Activated T-cell treated with anti-CD3 and anti-CD28 coated beads, Interleukin-2, amount 50 U/mL, for 1 hour (primary cell): Measurements from ENCODE around the gene CAPN11.
"Not testable (repeated sequence)": the region's sequence is repeated elsewhere in the genome, so short reads cannot be mapped to it uniquely, and the experiment has no call there.

ENCODE experiments used
- DNase-seq: peaks from one replicate; pipeline ENCODE4 v3.0.0-alpha.2; 2020

The CAPN11 gene

DNA sequence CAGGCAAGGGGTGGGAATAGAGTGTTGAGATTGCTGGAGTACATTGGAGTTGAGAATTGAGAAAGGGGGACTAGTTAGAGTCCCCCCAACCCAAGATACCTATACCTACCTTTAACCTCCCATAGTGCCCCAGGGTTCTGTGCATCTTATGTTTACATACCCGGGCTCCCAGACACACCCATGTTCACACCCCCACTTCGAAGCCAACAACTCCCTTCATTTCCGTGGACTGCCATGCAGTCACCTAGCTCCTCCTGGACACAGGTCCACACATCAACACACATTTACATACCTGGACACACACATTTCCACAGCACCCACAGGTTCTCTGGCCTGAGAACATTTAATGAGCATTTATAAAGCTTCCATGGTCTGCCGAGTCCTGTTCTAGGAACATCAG lies 26.1 kb upstream of the CAPN11 start:
- no peak for DNase-seq

DNA sequence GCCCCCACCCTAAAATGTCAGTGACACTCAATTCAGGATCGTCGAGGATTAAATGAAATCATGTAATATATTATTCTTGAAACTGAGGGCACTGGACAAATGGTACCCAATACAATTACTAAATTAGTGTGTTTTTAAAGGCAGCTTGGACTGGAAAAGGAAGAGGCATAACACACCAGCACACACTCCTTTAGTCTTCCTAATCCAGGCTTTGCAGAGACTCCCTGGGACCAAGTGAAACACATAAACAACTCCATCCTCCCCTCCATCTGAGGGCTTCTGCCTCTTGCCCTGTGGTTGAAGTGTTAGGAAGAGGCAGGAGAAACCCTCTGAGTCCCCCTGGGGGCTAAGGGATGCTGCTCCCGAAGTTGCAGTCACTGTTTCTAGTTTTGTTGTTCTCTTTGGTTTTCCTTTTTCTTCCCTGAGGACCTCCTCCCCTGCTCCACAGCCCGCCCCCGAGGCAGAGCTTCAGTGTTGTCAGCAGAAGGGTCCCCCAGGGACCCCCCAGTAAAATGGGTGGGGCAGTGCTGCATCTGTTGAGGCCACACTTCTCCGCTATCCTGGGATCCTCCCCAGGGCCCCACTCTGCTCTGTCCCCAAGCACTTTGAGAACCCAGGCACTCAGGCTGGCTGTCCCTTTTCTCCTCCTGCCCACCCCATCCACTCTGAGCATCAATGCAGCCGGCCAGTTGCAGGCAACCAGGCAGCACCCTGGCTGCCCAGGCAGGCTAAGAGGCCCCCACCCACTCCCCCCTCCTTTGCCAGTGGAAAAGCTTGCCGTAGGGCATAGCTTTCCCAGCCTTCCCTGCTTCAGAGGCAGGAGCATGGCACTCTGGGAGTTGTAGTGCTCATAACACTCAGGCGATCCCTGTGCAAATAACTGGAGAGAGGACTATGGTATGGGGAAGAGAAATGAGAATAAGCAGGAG lies 25.4 kb upstream of the CAPN11 start:
- no peak for DNase-seq

DNA sequence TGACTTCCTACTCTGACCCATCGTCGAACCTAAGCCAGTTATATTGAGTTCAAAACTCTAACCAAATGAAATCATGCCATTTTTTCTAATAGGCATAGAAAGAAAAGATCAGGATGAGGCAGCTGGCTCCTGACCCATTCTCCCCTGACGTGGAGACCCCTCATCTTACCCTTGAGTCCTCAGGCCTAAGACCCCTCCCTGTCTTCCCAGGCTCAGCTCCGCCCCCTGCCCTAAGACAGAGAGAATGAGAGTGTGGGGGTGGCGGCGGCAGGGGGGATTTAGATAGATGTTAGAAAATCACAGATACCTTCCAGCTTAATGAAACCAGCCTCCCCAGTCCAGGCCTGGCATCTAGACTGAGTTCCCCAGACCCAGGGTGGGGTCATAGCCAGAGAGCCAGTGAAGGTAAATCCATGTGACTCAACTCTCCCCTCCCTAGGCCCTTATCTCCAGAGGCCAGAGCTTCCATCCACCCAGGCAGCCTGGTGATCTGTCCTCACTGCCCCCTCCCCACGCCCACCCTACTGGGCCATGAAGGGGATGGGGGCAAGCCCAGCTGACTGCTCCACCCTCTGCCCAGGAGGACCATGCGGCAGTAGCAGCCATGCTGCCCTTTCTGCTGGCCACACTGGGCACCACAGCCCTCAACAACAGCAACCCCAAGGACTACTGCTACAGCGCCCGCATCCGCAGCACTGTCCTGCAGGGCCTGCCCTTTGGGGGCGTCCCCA lies 24.5 kb upstream of the CAPN11 start:
- DNase-seq: no peak

DNA sequence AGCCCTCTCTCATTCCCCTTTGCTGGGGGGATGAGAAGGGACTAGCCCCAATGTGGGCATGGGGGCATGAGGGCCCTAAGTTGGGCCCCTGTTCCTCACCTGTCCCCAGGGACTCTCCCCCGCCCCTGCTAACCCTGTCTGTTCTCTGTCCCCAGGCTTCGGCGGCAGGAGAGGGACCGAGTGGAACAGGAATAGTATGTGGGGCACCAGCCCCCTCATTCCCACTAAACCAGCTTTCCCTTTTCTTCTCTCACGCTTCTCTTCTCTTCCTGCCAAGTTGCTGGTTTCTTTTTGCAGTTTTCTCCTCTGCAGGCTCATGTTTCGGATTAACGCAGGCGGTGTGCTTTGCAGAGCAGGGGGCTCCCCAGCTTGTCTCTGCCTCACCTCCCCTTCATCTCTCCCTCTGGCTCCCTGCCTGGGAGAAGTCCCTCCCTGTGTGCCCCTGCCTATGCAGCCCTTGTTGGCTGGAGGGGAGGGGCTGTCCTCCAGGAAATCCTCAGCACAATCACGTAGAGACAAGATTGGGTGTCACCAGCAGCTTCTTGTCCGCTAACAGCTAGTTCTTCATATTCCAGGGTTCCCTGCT lies 23.4 kb upstream of the CAPN11 start:
- DNase-seq: no peak

DNA sequence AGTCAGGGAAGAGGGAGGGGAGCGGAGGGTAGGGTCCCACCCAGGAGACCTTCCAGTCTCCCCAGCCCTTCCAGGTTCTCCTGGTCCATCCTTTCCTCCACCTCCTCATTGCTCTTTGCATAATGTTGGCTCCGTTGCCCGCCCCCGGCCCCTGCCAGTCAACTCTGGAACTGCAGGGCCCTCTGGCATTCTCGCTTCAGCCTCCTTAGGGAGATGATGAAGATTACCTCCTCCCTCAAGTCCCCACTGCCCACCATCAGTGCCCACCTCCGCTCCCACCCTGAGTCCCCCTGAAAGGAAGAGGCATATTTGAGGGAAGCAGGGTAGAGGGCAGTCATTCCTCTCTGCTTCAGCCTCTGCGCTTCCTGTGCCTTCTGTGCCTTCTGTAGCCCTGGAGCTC lies 22.7 kb upstream of the CAPN11 start:
- DNase-seq: no peak

DNA sequence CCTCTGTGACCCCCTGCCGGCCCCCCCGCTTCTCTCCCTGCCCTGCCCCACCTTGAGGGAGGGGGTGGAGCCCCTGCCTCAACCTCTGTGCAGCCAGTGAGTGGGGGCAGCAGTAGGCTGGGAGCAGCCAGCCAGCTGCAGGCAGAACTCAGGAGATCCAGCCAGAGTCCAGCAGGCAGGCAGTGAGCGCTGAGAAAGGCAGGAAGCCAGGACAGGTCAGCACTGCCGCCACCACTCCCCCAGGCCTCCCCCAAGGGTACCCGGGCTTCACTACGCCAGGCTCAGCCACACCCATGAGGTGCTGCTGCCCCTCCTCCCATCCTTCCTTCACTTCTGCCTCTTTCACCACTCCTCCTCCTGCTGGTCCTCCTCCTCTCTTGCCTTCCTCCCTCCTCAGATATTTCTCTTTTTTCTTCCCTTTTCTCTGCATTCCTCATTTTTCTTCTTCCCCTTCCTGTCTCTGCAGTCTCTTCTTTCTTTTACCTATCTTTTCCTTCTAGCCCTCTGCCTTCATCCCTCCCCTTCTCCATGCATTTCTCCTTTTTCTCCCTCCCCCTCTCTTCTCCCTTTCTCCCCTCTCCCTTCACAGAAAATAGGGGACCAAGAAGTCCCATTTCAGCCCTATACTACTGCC lies 19.8 kb upstream of the CAPN11 start:
- DNase-seq: no peak

DNA sequence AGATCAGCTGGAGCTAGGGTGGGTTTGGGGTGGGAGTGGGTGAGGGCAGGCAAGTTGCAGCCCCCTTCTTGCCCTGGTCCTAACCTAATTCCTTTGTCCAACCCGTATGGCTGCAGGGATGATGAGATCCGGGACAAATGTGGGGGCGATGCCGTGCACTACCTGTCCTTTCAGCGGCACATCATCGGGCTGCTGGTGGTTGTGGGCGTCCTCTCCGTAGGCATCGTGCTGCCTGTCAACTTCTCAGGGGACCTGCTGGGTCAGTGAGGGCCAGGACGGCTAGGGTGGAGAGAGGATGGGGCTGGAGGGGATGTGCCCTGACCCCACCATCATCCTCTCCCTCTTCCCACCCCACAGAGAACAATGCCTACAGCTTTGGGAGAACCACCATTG lies 19.3 kb upstream of the CAPN11 start:
- DNase-seq: no peak

DNA sequence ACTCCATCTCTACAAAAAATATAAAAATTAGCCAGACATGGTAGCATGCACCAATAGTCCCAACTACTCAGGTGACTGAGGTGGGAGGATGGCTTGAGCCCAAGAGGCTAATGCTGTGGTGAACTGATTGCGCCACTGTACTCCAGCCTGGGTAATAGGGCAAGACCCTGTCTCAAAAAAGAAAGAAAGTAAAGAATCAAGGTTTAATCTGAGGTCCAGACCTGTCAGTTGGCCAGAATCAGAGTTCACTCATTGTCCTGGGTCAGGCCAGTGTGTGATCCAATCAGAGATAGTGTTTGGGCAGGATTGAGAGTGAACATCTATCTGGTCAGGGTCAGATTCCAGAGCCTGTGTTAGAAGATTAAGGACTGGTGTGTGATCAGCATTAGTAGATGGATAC lies 15.8 kb upstream of the CAPN11 start:
- DNase-seq: no peak

DNA sequence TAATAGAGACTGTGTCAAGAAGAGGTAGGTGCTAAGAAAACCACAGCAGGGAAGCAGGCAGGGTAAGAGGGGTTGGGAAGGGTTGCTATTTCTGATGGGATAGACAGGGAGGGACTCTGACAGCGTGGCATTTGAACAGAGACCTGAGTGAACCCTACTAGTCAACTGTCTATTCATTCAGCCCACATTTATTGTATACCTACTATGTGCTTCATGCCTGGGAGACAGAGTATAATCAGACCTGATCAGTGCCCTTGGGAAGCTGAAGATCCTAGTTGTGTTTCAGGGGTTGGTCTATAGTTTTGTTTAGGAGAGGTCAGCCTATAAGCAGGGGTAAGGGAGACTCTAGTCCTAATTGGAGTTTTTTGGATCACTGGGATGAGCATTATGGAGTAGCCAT lies 14.9 kb upstream of the CAPN11 start:
- DNase-seq: no peak

DNA sequence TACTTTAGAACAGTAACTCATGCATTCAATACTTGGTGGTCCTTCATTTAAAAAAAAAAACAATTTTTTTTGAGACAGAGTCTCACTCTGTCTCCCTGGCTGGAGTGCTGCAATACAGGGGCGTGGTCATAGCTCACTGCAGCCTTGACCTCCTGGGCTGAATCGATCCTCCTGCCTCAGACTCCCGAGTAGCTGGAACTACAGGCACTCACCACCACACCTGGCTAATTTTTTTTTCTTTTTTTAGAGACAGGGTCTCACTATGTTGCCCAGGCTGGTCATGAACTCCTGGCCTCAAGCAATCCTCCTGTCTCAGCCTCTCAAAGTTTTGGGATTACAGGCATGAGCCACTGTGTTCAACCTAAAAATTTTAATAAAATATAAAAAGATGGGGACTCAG lies 14.1 kb upstream of the CAPN11 start:
- DNase-seq: not testable (repeated sequence)

DNA sequence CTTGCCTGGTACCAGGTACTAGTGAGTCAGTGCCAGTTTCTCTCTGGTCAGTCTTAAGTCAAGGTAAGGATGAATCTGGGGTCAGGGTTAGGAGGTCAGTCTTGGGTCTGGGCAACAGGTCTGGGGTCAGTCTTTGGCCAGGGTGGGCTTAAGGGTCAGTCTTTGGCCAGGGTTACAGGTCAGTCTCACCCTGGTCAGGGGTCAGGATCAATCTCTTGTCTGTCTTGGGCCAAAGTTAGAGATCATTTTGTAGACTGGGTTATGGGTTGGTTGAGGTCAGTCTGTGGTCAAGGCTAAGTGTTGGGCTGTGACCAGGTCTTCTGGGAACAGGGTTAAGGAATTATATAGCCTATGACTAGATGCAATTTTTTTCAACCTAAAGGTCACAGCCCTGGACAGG lies 12.8 kb upstream of the CAPN11 start:
- no peak for DNase-seq

DNA sequence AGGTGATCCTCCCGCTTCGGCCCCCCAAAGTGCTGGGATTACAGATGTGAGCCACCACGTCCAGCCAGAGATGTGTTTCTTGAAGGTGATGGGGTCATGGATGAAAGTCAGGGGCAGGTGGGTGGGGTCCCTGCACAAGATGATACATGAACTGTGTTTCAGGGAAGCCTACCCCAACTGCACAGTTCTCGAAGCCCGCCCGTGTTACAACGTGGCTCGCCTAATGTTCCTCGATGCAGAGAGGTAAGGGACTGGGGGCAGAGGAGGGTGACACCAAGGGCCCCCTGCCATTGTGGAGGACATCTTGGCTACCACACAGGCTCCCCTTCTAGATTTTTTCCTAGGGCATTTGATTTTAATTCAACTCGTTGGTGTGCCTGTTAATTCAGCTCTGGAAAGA lies 11.9 kb upstream of the CAPN11 start:
- no peak for DNase-seq

DNA sequence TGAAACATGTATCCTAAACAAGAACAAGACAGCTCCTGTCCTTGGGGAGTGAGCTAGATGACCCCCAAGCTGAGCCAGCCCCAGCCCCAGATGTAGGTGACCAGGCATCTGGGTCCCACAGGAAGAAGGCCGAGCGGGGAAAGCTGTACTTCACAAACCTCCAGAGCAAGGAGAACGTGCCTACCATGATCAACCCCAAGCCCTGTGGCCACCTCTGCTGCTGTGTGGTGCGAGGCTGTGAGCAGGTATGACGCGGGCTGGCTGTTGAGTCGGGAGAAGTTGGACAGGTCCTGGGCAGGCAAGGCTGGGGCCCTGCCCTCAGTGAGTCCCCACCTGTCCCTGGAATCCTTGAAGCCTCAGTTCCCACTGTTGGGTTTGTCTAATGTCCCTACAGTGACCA lies 11.4 kb upstream of the CAPN11 start:
- DNase-seq: no peak

DNA sequence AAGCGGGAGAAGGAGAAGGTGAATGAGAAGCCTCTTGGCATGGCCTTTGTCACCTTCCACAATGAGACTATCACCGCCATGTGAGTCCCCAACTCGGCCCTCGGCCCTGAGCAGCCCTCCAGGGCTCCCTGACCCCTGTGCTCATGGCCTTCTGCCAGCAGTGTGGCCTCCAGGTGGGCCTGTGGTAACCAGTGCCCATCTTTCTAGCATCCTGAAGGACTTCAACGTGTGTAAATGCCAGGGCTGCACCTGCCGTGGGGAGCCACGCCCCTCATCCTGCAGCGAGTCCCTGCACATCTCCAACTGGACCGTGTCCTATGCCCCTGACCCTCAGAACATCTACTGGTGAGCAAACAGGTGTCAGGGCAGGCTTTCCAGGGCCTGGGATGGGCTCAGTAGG lies 10.3 kb upstream of the CAPN11 start:
- no peak for DNase-seq

DNA sequence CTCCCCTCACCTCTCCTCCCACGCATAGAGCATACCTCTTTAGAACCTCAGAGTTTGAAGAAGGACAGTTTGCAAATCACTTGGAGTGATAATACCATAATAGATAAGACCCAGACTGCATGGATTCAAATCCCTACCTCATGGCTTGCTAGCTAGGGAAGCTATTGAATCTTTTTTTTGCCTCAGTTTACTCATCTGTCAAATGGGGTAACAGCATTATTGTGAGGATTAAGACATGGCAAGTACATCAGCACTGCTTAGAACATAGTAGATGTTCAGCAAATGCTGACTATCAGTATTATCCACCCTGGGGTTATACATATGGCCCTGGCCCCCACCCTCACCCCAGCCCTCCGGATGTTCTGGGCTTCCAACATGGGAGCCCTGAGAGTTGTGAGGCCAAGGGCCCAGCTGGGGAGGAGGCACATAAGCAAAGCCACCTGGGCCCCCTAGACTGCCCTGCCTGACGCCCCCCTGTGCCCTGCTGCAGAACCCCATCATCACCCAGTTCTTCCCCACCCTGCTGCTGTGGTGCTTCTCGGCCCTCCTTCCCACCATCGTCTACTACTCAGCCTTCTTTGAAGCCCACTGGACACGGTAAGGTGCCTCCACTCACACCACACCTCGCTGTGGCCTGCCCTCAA lies 9.1 kb upstream of the CAPN11 start:
- DNase-seq: no peak

DNA sequence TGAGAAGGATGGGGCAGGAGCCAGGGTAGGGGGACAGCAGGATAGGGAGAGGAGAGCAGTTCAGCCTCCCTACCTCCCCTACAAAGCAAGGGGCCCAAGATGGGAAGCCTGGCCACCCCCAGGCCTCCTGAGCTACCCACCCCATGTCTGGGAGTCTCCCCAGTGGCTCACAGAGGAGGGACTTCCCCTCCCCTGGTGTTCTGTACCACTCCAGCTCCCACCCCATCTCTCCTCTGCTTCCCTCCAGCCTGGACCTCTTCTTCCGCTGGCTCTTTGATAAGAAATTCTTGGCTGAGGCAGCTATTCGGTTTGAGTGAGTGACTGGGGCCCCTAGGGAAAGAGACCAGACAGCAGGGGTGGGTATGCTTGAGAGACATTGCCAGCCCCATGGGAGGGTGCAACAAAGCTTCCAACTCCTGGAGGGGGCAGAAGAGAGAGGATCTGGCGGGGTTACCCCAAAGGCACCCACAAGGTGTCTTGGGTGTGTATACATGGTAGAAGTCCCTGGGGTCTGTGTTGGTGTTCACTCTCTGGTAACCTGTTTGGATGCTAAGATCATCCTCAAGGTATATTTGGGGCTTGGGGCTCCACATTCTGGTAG lies 8.2 kb upstream of the CAPN11 start:
- DNase-seq: no peak

DNA sequence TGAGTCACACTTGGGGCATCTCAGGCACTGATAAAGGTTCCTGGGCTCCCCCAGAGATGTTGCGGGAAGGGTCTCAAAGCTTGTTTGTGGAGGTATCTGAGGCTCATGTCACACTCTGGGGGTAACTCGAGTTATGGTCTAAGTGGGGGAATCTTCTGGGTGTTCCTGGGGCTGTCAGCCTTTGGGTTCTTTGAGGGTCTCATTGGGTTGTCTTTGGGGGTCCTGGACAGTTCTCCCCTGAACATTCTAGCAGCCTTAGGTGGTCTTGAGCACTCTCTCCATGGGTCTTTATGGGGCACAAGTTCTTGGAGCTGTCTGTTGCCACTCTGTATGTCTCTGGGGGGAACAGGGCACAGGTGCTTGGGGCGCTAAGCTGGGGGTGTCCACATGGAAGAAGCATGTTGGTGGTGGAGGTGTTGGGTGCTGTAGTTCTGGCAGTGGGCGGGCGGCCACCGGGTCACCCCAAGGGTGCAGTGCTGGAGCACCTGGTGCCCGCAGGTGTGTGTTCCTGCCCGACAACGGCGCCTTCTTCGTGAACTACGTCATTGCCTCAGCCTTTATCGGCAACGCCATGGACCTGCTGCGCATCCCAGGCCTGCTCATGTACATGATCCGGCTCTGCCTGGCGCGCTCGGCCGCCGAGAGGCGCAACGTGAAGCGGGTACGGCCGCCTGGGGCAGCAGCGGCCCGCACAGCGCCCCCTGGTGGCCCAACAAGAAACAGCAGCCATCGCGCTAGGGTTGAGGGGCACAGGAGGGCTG lies 7.1 kb upstream of the CAPN11 start:
- DNase-seq: peak; percentile 86

DNA sequence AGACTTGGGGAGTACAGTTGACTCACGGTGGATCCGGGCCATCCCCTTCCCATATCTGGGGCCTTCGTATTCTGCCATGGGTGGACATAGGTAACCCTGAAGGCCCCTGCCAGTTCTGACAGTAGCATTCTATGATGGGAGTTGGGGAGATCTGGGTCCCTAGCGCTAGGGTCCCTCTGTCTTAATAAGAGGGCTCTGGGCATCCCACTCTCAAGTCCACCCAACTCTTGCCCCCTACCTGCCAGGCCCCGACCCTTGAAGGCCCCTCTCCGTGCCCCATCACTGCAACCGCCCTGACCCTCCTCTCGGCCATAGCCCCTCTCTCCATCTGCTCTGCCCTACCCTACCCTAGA lies 6.5 kb upstream of the CAPN11 start:
- DNase-seq: no peak

DNA sequence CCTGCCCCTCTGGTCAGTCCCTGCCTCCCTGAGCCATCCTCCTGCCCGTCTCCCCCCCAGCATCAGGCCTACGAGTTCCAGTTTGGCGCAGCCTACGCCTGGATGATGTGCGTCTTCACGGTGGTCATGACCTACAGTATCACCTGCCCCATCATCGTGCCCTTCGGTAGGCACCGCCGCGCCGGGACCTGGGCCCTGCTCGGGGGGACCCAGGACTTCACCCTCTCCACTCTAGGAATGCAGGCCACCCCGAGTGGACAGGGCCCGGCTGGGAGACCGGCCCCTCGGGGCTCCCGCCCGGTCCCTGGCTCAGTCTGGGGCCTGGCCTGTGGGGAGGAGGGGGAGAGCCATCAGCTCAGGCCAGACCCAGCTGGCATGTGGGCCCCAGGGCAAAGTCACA lies 6.1 kb upstream of the CAPN11 start:
- no peak for DNase-seq

DNA sequence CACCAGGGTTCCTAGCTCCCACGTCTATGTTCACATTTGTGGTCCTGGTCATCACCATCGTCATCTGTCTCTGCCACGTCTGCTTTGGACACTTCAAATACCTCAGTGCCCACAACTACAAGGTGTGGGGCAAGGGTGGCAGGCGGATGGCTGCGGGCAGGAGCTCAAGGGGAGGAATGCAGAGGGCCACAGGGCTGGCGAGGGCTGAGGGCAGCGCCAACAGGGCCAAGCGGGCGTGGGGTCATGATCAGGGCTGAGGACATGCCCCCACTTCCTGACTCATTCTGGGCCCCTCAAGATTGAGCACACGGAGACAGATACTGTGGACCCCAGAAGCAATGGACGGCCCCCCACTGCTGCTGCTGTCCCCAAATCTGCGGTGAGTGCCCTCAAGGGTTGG lies 4.6 kb upstream of the CAPN11 start:
- DNase-seq: no peak

DNA sequence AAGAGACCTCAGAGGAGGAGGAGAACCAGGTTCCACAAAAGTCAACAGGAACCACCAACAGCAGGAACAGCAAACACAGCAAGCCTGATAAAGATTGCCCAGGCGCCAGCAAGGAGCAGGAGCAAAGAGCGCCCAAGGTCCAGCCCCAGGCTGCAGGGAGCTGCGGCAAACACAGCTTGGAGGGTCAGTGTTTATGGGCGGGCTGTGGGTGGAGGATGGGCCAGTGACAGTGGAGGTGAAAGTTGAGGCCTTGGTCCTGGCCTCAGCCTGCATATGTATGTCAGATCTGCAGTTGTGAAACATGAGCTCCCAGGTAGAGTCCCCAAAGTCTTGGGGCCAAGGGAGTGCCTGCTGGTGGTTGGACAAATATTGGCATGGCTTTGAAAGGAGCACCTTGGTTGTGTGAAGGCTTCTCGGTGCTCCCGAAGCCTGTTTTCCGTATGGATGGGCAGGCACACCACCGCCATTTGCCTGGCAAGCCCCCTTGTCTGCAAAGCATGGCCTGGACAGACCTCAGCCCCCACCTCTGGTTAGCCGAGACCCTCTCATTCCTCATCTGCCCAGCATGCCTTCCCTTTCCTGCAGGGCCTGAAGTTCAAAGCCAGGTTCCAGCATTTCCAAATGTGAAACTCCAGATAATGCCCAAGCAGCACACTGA lies 2.0 kb upstream of the CAPN11 start:
- DNase-seq: no peak
